Naive thymus-derived CD8-positive, alpha-beta T cell (primary cell): ENCODE results near the gene CYP2A13. TPM values are rescaled to one million over a fixed set of nuclear protein-coding genes. Genes with fewer than 3 reads are reported as not detected.
"Not testable (repeated sequence)": the region's sequence is repeated elsewhere in the genome, so short reads cannot be mapped to it uniquely, and the experiment has no call there.

Experiments used
- ATAC-seq, 2 donors: fragments of 150-1000 bp; cut with Tn5 transposase in 1 of 2; sonication (Bioruptor Pico), chemical (Tn5 transposase) in 1 of 2; 1 replicate in 1 of 2; 2 replicates in 1 of 2; pipeline ENCODE4 v1.10.0; 2021; ENCODE audit warnings: mild to moderate bottlenecking in 2 of 2, moderate library complexity in 2 of 2
- POLR2A ChIA-PET: fragments of 350-600 bp; sonication (Branson Sonifier 250); formaldehyde crosslinking; loops from one replicate; lab custom pipeline; 2021; ENCODE audit warnings: antibody characterized with exemption; lab: Charles Lee
- DNase-seq, 10 donors: peaks; one replicate each; pipeline versions ENCODE4 v3.0.0 to v3.0.0-alpha.2; 2020 to 2022
- H3K27ac Mint-ChIP-seq, 10 donors: one replicate each; pipeline ENCODE4 v1.8.0; 2020 to 2022; ENCODE audit warnings: mild to moderate bottlenecking in 10 of 10, mixed read lengths in 10 of 10, moderate library complexity in 4 of 10, inconsistent platforms in 1 of 10
- H3K27me3 Mint-ChIP-seq, 5 donors: one replicate each; pipeline ENCODE4 v1.8.0; 2021 to 2022; ENCODE audit warnings: mixed read lengths in 5 of 5
- H3K36me3 Mint-ChIP-seq, 3 donors: one replicate each; pipeline ENCODE4 v1.8.0; 2020 to 2022; ENCODE audit warnings: mixed read lengths in 3 of 3, mild to moderate bottlenecking in 2 of 3, inconsistent platforms in 1 of 3
- H3K4me1 Mint-ChIP-seq, 4 donors: one replicate each; pipeline ENCODE4 v1.8.0; 2021 to 2022; ENCODE audit warnings: mixed read lengths in 4 of 4
- H3K4me3 Mint-ChIP-seq, 10 donors: one replicate each; pipeline ENCODE4 v1.8.0; 2020 to 2022; ENCODE audit warnings: mild to moderate bottlenecking in 10 of 10, mixed read lengths in 10 of 10, moderate library complexity in 6 of 10, inconsistent platforms in 1 of 10
- H3K9me3 Mint-ChIP-seq, 9 donors: one replicate each; pipeline ENCODE4 v1.8.0; 2020 to 2022; ENCODE audit warnings: mixed read lengths in 9 of 9, mild to moderate bottlenecking in 3 of 9, inconsistent platforms in 1 of 9, moderate library complexity in 1 of 9
- polyA plus RNA-seq, 3 donors: library from polyadenylated mRNA; unstranded; fragments of 300-500 nt; fragmentation: Illumina TruSeq; gene quantifications; one replicate each; pipeline ENCODE4 v1.2.3, GENCODE V29; 2021
- total RNA-seq, 8 experiments: library from RNA in 2 of 8; stranded (reverse) in 2 of 8; gene quantifications; one replicate each; pipeline ENCODE4 v1.2.3 and lab custom pipeline; 2021 to 2026

Gene CYP2A13
- total and polyA plus RNA-seq, 5 experiments from 2014 or later, result not detected

GRCh38 chr19:41096353-41096752, 8.1 kb downstream of the CYP2A13 start:
- Mint-ChIP-seq H3K27me3 (peaks cover 7 to 50% (median 31%) of the 10 kb centered on the region in 5 donors), H3K27ac (no peak overlapping the region), H3K9me3 (peaks cover 1 to 18% (median 7%) of the 10 kb centered on the region in 9 donors), H3K4me1 (peaks cover 3 to 16% (median 7%) of the 10 kb centered on the region in 4 donors), H3K36me3 (peaks cover 0 to 13% (median 5%) of the 10 kb centered on the region in 3 donors), H3K4me3 (no peak overlapping the region)
- DNase-seq (no peak), ATAC-seq (no peak)
- POLR2A ChIA-PET, result no interaction called here

GRCh38 chr19:41097302-41097701, 9.1 kb downstream of the CYP2A13 start:
- Mint-ChIP-seq H3K4me3 (no peak overlapping the region), H3K4me1 (peaks cover 3 to 16% (median 6%) of the 10 kb centered on the region in 4 donors), H3K36me3 (peaks cover 0 to 16% (median 11%) of the 10 kb centered on the region in 3 donors), H3K9me3 (peaks cover 1 to 28% (median 16%) of the 10 kb centered on the region in 9 donors), H3K27me3 (peaks cover 1 to 40% (median 22%) of the 10 kb centered on the region in 5 donors), H3K27ac (no peak overlapping the region)
- DNase-seq (no peak), ATAC-seq (no peak)
- POLR2A ChIA-PET, result no interaction called here

- Mint-ChIP-seq H3K27ac (no peak overlapping the region), H3K4me1 (peaks cover 3 to 16% (median 6%) of the 10 kb centered on the region in 4 donors), H3K9me3 (peaks cover 1 to 31% (median 20%) of the 10 kb centered on the region in 9 donors), H3K27me3 (peaks cover 0 to 26% (median 15%) of the 10 kb centered on the region in 5 donors), H3K4me3 (no peak overlapping the region), H3K36me3 (peaks cover 0 to 16% (median 11%) of the 10 kb centered on the region in 3 donors)
- DNase-seq (no peak), ATAC-seq (no peak)
- POLR2A ChIA-PET, result no interaction called here
These were observed 10.5 kb downstream of the CYP2A13 start for GRCh38 chr19:41098762-41099161.

- Mint-ChIP-seq H3K9me3 (peaks cover 3 to 43% (median 20%) of the 10 kb centered on the region in 9 donors), H3K36me3 (peaks cover 0 to 16% (median 11%) of the 10 kb centered on the region in 3 donors), H3K4me3 (peak overlapping the region in 1 of 10 donors; percentile 22)
- H3K27ac Mint-ChIP-seq, DNase-seq, POLR2A ChIA-PET, H3K4me1 Mint-ChIP-seq, H3K27me3 Mint-ChIP-seq, ATAC-seq: not testable (repeated sequence)
These were observed 14.0 kb downstream of the CYP2A13 start for GRCh38 chr19:41102210-41102609.

- ATAC-seq (no peak), DNase-seq (no peak)
- no peak overlapping the region for H3K4me3 Mint-ChIP-seq
- peaks cover 0 to 4% (median 0%) of the 10 kb centered on the region in 5 donors for H3K27me3 Mint-ChIP-seq
- POLR2A ChIA-PET, result no interaction called here
- no peak overlapping the region for H3K27ac Mint-ChIP-seq
- H3K36me3 Mint-ChIP-seq, result peaks cover 0 to 8% (median 5%) of the 10 kb centered on the region in 3 donors
- no peaks in the 10 kb centered on the region for H3K4me1 Mint-ChIP-seq
- peaks cover 1 to 29% (median 15%) of the 10 kb centered on the region in 9 donors for H3K9me3 Mint-ChIP-seq
These were observed 17.9 kb downstream of the CYP2A13 start for GRCh38 chr19:41106177-41106576.

- H3K4me3 Mint-ChIP-seq, result no peak overlapping the region
- H3K4me1 Mint-ChIP-seq, result peaks cover 0 to 4% (median 0%) of the 10 kb centered on the region in 4 donors
- ATAC-seq (no peak), DNase-seq (no peak)
- peak overlapping the region in 4 of 10 donors; percentile 0 to 78 (median 53) for H3K27ac Mint-ChIP-seq
- peaks cover 0 to 2% (median 0%) of the 10 kb centered on the region in 5 donors for H3K27me3 Mint-ChIP-seq
- peaks cover 0 to 2% (median 0%) of the 10 kb centered on the region in 9 donors for H3K9me3 Mint-ChIP-seq
- H3K36me3 Mint-ChIP-seq, result peaks cover 0 to 4% (median 0%) of the 10 kb centered on the region in 3 donors
- POLR2A ChIA-PET, result interaction anchor here (1.4 kb wide), 1 partner anchor 9 kb away, joined by 3 read pairs; no protein-coding TSS in a partner anchor
These were observed 23.0 kb downstream of the CYP2A13 start for GRCh38 chr19:41111296-41111695.

- H3K27me3 Mint-ChIP-seq, result peaks cover 0 to 2% (median 0%) of the 10 kb centered on the region in 5 donors
- H3K36me3 Mint-ChIP-seq, result peaks cover 0 to 4% (median 0%) of the 10 kb centered on the region in 3 donors
- no peak for DNase-seq
- POLR2A ChIA-PET, result no interaction called here
- H3K27ac Mint-ChIP-seq, result peak overlapping the region in 2 of 10 donors; percentile 57 to 59
- H3K4me1 Mint-ChIP-seq, result peaks cover 0 to 4% (median 0%) of the 10 kb centered on the region in 4 donors
- peaks cover 0 to 2% (median 0%) of the 10 kb centered on the region in 9 donors for H3K9me3 Mint-ChIP-seq
- ATAC-seq, result no peak
- H3K4me3 Mint-ChIP-seq, result no peak overlapping the region
These were observed 23.6 kb downstream of the CYP2A13 start for GRCh38 chr19:41111750-41112295.

- POLR2A ChIA-PET, result interaction anchor here (0.7 kb wide), 1 partner anchor 648 kb away, joined by 3 read pairs; no protein-coding TSS in a partner anchor
- no peak overlapping the region for H3K27ac Mint-ChIP-seq
- ATAC-seq (no peak), DNase-seq (no peak)
- H3K4me3 Mint-ChIP-seq, result no peak overlapping the region
- peaks cover 0 to 5% (median 0%) of the 10 kb centered on the region in 5 donors for H3K27me3 Mint-ChIP-seq
- H3K4me1 Mint-ChIP-seq, result peaks cover 0 to 7% (median 0%) of the 10 kb centered on the region in 4 donors
- peaks cover 0 to 4% (median 0%) of the 10 kb centered on the region in 3 donors for H3K36me3 Mint-ChIP-seq
- peaks cover 0 to 2% (median 0%) of the 10 kb centered on the region in 9 donors for H3K9me3 Mint-ChIP-seq
These were observed 24.6 kb downstream of the CYP2A13 start for GRCh38 chr19:41112728-41113290.

- no peak for DNase-seq
- POLR2A ChIA-PET, result interaction anchor here (0.6 to 0.7 kb wide), 2 partner anchors 281 to 393 kb away, joined by 3 to 6 read pairs; no protein-coding TSS in a partner anchor
- ATAC-seq, result no peak
- no peak within 1 kb of the TSS for H3K4me3 Mint-ChIP-seq
- H3K9me3 Mint-ChIP-seq, result peaks cover 0 to 2% (median 0%) of the 10 kb centered on the region in 9 donors
- H3K4me1 Mint-ChIP-seq, result peaks cover 0 to 7% (median 1%) of the 10 kb centered on the region in 4 donors
- H3K27ac Mint-ChIP-seq, result peak within 1 kb of the TSS in 5 of 10 donors; percentile 17 to 83 (median 65)
- peaks cover 0 to 4% (median 0%) of the 10 kb centered on the region in 3 donors for H3K36me3 Mint-ChIP-seq
- H3K27me3 Mint-ChIP-seq, result peaks cover 0 to 5% (median 0%) of the 10 kb centered on the region in 5 donors
These were observed 25.9 kb downstream of the CYP2A13 start, which contains the start of gene CYP2F1 for GRCh38 chr19:41114132-41114531. Gene CYP2F1 (plus strand): TSS chr19:41114432. CDS start chr19:41116189, 1,757 bp downstream.

- H3K27ac Mint-ChIP-seq, result peak overlapping the region in 4 of 10 donors; percentile 51 to 96 (median 57)
- H3K4me3 Mint-ChIP-seq, result no peak overlapping the region
- H3K27me3 Mint-ChIP-seq, result peaks cover 0 to 5% (median 0%) of the 10 kb centered on the region in 5 donors
- DNase-seq, result no peak
- peaks cover 13 to 19% (median 14%) of the 10 kb centered on the region in 4 donors for H3K4me1 Mint-ChIP-seq
- peaks cover 0 to 4% (median 0%) of the 10 kb centered on the region in 3 donors for H3K36me3 Mint-ChIP-seq
- ATAC-seq, result no peak
- POLR2A ChIA-PET, result no interaction called here
- H3K9me3 Mint-ChIP-seq, result peaks cover 0 to 2% (median 0%) of the 10 kb centered on the region in 9 donors
These were observed 28.0 kb downstream of the CYP2A13 start for GRCh38 chr19:41116261-41116660.

GRCh38 chr19:41120929-41121911, 33.0 kb downstream of the CYP2A13 start:
- Mint-ChIP-seq H3K4me1 (peaks cover 23 to 32% (median 29%) of the 10 kb centered on the region in 4 donors), H3K27ac (peak overlapping the region; percentile 90 to 99 (median 96)), H3K4me3 (peak overlapping the region; percentile 29 to 84 (median 76))
- H3K9me3 Mint-ChIP-seq, H3K36me3 Mint-ChIP-seq, H3K27me3 Mint-ChIP-seq: not testable (repeated sequence)
- POLR2A ChIA-PET, result interaction anchor here (0.7 to 1.2 kb wide), 6 partner anchors 11 to 1277 kb away, joined by 3 to 5 read pairs (median 3); no protein-coding TSS in a partner anchor
- DNase-seq, result peak; percentile 44 to 95 (median 85)
- ATAC-seq, result peak; percentile 85 to 88

GRCh38 chr19:41122846-41123245, 34.6 kb downstream of the CYP2A13 start:
- Mint-ChIP-seq H3K27ac (peak overlapping the region in 9 of 10 donors; percentile 54 to 97 (median 90)), H3K4me1 (peaks cover 24 to 41% (median 39%) of the 10 kb centered on the region in 4 donors)
- ATAC-seq, H3K9me3 Mint-ChIP-seq, POLR2A ChIA-PET, DNase-seq, H3K36me3 Mint-ChIP-seq, H3K27me3 Mint-ChIP-seq, H3K4me3 Mint-ChIP-seq: not testable (repeated sequence)
